HEK293T (cell line): Measurements from ENCODE around the gene LCN1.

Experiments
- ELF4 ChIP-seq: fragments of 450-650 bp; IDR thresholded peaks from 2 replicates; pipeline ENCODE4 v1.6.1; 2017; ENCODE audit warnings: antibody characterized with exemption
- FOXA1 ChIP-seq: fragments of 450-650 bp; IDR thresholded peaks from 2 replicates; pipeline ENCODE4 v1.6.1; 2016; ENCODE audit warnings: mild to moderate bottlenecking
- FOXK2 ChIP-seq: fragments of 450-650 bp; IDR thresholded peaks from 2 replicates; pipeline ENCODE4 v1.6.1; 2016; ENCODE audit warnings: mild to moderate bottlenecking
- HDGF ChIP-seq: fragments of 450-650 bp; IDR thresholded peaks from 2 replicates; pipeline ENCODE4 v1.6.1; 2017; ENCODE audit warnings: antibody characterized with exemption, borderline replicate concordance
- LEF1 ChIP-seq: fragments of 450-650 bp; IDR thresholded peaks from 2 replicates; pipeline ENCODE4 v1.6.1; 2017; ENCODE audit warnings: mild to moderate bottlenecking, borderline replicate concordance
- TARDBP ChIP-seq: fragments of 450-650 bp; IDR thresholded peaks from 2 replicates; pipeline ENCODE4 v1.6.1; 2016
- ZNF384 ChIP-seq: fragments of 450-650 bp; IDR thresholded peaks from 2 replicates; pipeline ENCODE4 v1.6.1; 2016

DNA sequence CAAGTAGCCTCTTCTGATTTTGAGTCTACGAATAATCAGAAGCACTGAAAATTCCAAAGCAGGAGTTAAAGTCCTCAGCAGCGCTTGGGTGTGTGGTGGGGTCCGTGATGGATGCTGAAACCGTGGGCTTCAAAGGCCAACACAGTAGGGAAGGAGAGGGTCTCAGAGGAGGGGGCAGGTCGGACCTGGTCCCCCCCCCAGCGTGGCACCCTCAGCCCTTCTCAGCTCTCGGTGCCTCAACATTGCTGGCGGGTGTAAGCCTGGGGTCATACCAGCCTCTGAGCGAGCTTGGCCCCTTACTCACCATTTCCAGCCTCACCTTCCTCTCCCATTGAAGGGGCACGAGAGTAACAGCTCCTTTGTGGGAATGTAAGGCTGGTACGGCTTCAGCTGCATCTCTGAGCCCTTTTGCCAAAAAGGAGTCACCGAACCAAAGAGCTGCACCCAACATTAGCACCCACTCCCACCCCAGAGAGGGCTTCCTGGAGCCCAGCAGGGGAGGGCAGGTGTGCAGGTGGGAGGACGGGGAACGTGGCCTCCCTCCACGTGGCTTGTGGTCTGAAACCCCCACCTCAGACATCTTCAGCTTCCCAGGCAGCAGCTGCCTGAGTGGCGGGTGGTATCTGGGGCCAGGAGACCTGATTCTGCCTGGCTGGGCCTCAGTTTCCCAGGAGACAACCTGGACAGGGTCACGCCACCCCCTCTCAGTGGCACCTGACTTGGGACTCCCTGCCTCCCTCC is 6.7 kb upstream of the LCN1 start:
- no peak for TF ChIP-seq FOXA1
- TF ChIP-seq ELF4 = no peak
- TF ChIP-seq FOXK2 = no peak
- TF ChIP-seq TARDBP = no peak
- no peak for TF ChIP-seq LEF1
- no peak for TF ChIP-seq HDGF
- no peak for TF ChIP-seq ZNF384
